Urothelium cell line (cell line): ENCODE results near the gene RIMBP3C.
"Not testable (repeated sequence)": the region's sequence is repeated elsewhere in the genome, so short reads cannot be mapped to it uniquely, and the experiment has no call there.

Experiments used
- DNase-seq: peaks from one replicate; pipeline ENCODE4 v3.0.0; 2011; ENCODE audit warnings: low spot score, mixed read lengths
- FAIRE-seq: peaks from 2 replicates; lab custom pipeline; 2011; peaks lifted over from hg19 to GRCh38; lab: Jason Lieb, UNC

The RIMBP3C gene

GRCh38 chr22:21532863-21533648 is 18.2 kb downstream of the RIMBP3C start:
- FAIRE-seq, DNase-seq: not testable (repeated sequence)

- not testable (repeated sequence) for FAIRE-seq, DNase-seq
Measured at GRCh38 chr22:21531525-21531924, 19.7 kb downstream of the RIMBP3C start.

GRCh38 chr22:21526705-21527500 is 24.4 kb downstream of the RIMBP3C start:
- not testable (repeated sequence) for DNase-seq, FAIRE-seq

- DNase-seq, FAIRE-seq: not testable (repeated sequence)
Measured at GRCh38 chr22:21516970-21517764, 34.1 kb downstream of the RIMBP3C start.

GRCh38 chr22:21516522-21516921 is 34.7 kb downstream of the RIMBP3C start:
- not testable (repeated sequence) for FAIRE-seq, DNase-seq

- not testable (repeated sequence) for FAIRE-seq, DNase-seq
Measured at GRCh38 chr22:21515234-21515633, 36.0 kb downstream of the RIMBP3C start.

- not testable (repeated sequence) for DNase-seq, FAIRE-seq
Measured at GRCh38 chr22:21514117-21514516, 37.1 kb downstream of the RIMBP3C start.

- FAIRE-seq, DNase-seq: not testable (repeated sequence)
Measured at GRCh38 chr22:21512022-21512421, 39.2 kb downstream of the RIMBP3C start.

- FAIRE-seq, DNase-seq: not testable (repeated sequence)
Measured at GRCh38 chr22:21510397-21510796, 40.9 kb downstream of the RIMBP3C start.

- FAIRE-seq, DNase-seq: not testable (repeated sequence)
Measured at GRCh38 chr22:21499623-21500506, 51.4 kb downstream of the RIMBP3C start.

- not testable (repeated sequence) for DNase-seq, FAIRE-seq
Measured at GRCh38 chr22:21498489-21498888, 52.8 kb downstream of the RIMBP3C start.

GRCh38 chr22:21497984-21498383 is 53.3 kb downstream of the RIMBP3C start:
- FAIRE-seq = not testable (repeated sequence)

More at GRCh38 chr22:21497984-21498383, 53.3 kb downstream of the RIMBP3C start:
- not testable (repeated sequence) for DNase-seq
